GM21619 (cell line): ENCODE measurements around the gene SLC39A11.
A peak's percentile ranks its signal among the peaks of the same experiment; 100 is the strongest.
"Not testable (repeated sequence)": the region's sequence is repeated elsewhere in the genome, so short reads cannot be mapped to it uniquely, and the experiment has no call there.

Experiments
- ATAC-seq: cut with Tn5 transposase; IDR thresholded peaks from one replicate; pipeline ENCODE4 v1.9.1; 2021; ENCODE audit not compliant: unreplicated experiment

Gene SLC39A11

GRCh38 chr17:72640415-72641165 is 451.9 kb downstream of the SLC39A11 start:
- ATAC-seq = no peak

GRCh38 chr17:72639711-72640110 is 452.8 kb downstream of the SLC39A11 start:
- no peak for ATAC-seq

DNA sequence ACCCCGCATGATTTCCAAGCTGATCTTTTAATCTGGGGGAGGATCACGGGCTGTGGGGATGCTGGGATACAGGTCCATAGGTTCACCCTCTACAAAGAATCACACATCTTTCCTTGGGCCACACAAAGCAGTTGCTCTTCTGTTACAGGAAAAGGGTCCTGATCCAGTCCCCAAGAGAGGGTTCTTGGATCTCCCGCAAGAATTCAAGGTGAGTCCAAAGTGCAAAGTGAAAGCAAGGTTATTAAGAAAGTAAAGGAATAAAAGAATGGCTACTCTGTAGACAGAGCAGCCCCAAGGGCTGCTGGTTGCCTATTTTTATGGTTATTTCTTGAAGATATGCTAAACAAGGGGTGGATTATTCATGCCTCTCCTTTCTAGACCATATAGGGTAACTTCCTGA is 453.6 kb downstream of the SLC39A11 start:
- not testable (repeated sequence) for ATAC-seq

GRCh38 chr17:72635034-72635635 is 457.4 kb downstream of the SLC39A11 start:
- ATAC-seq = no peak

GRCh38 chr17:72634621-72635020 is 457.9 kb downstream of the SLC39A11 start:
- no peak for ATAC-seq

DNA sequence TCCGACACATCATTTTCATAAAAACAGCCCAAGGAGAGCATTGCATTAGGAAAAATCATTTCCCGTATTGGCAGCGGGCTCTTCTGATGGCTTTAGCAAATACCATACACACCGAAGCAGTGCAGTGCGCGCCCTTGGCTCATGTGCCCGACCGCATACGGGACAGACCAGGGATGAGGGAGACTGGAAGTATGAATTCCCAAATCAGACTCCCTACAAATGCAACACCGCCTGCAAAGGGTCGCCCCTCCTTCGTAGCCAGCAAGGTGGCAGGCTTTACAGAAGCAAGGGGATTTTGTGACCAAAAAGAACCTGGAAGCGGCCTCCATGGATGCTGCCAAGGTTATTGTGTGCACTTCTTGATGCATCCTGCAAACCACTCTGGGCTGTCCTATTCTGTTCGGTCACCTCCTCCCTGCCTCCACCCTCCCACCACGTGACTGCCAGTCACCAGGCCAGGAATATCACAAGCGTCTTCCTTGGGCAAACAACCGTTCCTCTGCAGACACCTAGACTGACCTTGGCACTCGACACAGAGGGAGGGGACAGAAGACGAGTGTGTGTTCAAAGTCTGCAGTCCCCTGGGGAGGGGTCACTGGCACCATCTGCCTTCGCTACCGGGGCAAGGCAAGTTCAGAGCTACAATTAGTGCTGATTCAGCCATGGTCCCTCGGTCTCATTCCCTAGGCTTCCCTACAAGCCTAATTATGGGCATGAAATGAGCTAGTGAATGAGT is 460.4 kb downstream of the SLC39A11 start:
- ATAC-seq = no peak

GRCh38 chr17:72631568-72631948 is 460.9 kb downstream of the SLC39A11 start:
- no peak for ATAC-seq

- no peak for ATAC-seq
Measured at GRCh38 chr17:72624652-72625051, 467.8 kb downstream of the SLC39A11 start.

GRCh38 chr17:72624226-72624625 is 468.3 kb downstream of the SLC39A11 start:
- ATAC-seq = no peak

DNA sequence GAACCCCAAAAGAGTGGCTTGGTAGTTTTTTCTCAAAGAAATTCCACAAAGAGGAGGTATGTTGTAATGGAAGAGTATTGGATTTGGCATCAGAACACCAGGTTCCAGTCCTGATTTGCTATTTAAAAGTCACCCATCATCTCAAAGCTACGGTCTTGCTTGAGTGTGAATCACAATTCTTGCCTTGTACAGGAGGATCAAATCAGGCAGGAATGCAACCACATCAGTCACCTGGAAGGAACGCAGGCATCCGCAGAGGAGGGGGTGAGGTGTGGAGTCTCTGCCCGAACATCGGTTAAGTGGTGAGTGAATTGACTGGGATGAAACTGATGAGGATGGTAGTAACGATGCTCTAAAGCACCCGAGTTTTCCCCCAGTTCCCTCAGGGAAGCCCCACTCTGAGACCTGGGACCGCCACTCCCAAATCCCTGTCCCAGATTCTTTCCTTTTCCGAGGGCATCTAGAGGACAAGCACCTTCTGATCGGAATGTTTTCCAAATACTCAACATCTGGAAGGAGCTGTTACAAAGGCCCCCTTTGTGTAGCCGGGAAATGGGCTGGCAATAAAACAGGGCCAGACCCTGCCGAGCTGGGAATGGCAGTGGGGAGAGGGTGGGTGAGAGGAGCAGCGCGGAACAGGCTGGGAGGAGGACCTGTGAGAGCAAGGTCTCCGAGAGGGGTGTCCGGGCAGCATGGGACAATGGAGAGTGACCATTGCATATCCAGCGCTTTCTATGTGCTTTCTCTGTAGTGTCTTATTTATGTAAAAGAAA is 469.6 kb downstream of the SLC39A11 start:
- no peak for ATAC-seq

DNA sequence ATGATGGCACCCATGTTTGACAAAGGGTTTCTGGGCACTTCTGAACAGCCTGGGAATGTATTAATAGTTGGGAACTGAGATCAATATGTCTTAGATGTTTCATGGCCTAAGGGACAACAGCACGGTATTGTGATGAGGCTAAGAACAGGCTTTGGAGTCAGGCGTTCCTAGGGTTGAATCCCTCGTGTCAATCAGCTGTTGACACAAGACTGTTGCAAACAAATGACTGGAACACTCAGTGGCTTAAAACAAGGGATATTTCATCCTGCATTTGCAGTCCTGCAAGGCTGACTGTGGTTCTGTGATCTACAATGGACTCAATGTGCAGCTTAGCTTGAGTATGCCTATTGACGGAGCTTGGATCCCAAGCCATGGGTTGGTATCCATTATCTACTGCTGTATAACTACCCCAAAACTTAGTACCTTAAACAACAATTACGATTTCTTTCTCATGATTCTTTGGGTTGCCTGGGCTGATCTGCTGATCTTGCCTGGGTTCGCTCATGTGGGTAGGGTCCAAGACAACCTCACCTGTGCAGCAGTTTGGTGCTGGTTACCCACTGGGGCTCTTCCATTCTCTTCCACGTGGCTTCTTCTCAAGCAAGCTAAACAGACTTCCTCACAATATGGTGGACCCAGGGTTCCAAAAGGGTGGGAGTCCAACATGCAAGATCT is 472.4 kb downstream of the SLC39A11 start:
- no peak for ATAC-seq

GRCh38 chr17:72618001-72618509 is 474.4 kb downstream of the SLC39A11 start:
- ATAC-seq = peak; percentile 70

GRCh38 chr17:72617557-72617956 is 474.9 kb downstream of the SLC39A11 start:
- ATAC-seq = no peak

- no peak for ATAC-seq
Measured at GRCh38 chr17:72616447-72616846, 476.0 kb downstream of the SLC39A11 start.

GRCh38 chr17:72615627-72615991 is 476.9 kb downstream of the SLC39A11 start:
- no peak for ATAC-seq

- no peak for ATAC-seq
Measured at GRCh38 chr17:72614871-72615626, 477.4 kb downstream of the SLC39A11 start.

DNA sequence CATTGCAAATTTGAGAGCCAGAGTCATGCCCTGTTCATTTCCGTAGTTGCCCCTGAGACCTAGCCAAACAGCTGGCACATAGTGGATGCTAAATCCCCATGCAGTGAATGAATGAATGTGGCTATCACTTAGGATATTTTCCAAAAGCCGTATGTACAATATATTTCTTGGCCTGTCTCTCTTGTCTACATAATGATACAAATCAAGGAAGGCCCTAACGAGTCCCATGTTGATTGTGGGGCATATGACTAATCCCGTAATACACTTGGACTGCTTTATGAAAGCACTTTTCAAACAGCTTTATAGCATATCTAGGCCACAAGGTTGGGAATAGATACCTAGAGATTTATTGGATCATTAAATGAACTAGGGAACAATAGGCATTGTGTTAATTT is 478.0 kb downstream of the SLC39A11 start:
- ATAC-seq = no peak

DNA sequence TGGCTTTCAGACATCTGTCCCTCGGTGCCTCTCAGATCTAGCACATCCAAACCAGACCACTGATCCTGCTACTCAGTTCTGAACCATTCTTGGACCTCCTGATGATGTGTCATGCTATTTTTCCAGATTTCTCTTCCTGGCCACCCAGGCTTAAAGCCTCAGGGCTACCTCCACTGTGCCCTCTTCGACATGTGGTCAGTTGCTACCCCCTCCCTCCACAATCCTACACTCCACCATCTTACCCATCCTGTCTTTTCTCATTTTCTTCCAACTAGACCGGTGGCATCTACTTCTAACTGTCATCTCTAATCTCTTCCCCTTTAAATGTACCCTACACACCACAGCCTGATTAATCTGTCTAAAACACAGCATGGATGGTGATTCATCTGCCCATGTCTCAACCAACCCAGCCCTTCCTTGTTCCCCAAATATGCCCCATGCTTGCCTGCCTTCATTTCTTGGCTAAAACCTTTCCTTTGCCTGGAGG is 478.6 kb downstream of the SLC39A11 start:
- no peak for ATAC-seq

- ATAC-seq = no peak
Measured at GRCh38 chr17:72613396-72613795, 479.1 kb downstream of the SLC39A11 start.

- no peak for ATAC-seq
Measured at GRCh38 chr17:72611172-72611571, 481.3 kb downstream of the SLC39A11 start.
